Adrenal gland (tissue), 5 donors: ENCODE measurements around the gene NLRP5.

Experiments
- POLR2A ChIP-seq, 2 donors: fragments of 450-650 bp; IDR thresholded peaks; one replicate each; pipeline ENCODE4 v1.6.1; 2017; ENCODE audit warnings: antibody characterized with exemption in 2 of 2, mild to moderate bottlenecking in 2 of 2, moderate library complexity in 1 of 2
- TF ChIP-seq, protein P1 (sequence below), 6 experiments: fragments of 450-650 bp in 4 of 6; fragments of 200-600 bp in 2 of 6; sonication (generic) in 1 of 6; IDR thresholded peaks; 1 replicate in 5 of 6; 2 replicates in 1 of 6; pipeline versions ENCODE4 v1.5.1 to v1.8.0; 2016 to 2021; ENCODE audit warnings: antibody characterized with exemption in 6 of 6, mild to moderate bottlenecking in 2 of 6, moderate library complexity in 1 of 6
- donor health status: DM: no; HTN: no; CAD: no.

DNA sequence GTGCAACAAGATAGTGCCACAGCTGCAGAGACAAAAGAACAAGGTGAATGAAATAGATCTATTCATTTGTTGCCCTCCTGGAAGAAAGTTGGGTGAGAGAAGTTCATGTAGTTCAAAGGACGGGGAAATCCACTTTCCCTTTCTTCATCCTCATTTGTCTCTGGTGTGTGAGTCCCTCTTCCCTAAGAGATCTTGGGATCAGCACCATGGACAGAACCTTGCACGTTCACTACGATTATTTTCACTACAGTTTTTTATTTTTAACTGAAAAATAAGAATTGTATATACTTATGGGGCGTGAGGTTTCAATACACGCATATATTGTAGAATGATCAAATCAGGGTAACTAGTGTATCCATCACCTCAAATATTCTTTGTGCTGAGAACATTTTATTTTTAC lies 29.2 kb downstream of the NLRP5 start:
- TF ChIP-seq, protein P1, sequence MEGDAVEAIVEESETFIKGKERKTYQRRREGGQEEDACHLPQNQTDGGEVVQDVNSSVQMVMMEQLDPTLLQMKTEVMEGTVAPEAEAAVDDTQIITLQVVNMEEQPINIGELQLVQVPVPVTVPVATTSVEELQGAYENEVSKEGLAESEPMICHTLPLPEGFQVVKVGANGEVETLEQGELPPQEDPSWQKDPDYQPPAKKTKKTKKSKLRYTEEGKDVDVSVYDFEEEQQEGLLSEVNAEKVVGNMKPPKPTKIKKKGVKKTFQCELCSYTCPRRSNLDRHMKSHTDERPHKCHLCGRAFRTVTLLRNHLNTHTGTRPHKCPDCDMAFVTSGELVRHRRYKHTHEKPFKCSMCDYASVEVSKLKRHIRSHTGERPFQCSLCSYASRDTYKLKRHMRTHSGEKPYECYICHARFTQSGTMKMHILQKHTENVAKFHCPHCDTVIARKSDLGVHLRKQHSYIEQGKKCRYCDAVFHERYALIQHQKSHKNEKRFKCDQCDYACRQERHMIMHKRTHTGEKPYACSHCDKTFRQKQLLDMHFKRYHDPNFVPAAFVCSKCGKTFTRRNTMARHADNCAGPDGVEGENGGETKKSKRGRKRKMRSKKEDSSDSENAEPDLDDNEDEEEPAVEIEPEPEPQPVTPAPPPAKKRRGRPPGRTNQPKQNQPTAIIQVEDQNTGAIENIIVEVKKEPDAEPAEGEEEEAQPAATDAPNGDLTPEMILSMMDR (IDR thresholded peaks at IDR 0.05), result no peak
- no peak for TF ChIP-seq POLR2A (IDR thresholded peaks at IDR 0.05)
